GM19025 (cell line): ENCODE measurements around the gene DNAJC10.
"Not testable (repeated sequence)": the region's sequence is repeated elsewhere in the genome, so short reads cannot be mapped to it uniquely, and the experiment has no call there.

Experiments used
- ATAC-seq: cut with Tn5 transposase; IDR thresholded peaks from one replicate; pipeline ENCODE4 v1.9.1; 2021; ENCODE audit warnings: mild to moderate bottlenecking, low read depth, moderate library complexity; ENCODE audit not compliant: unreplicated experiment

The DNAJC10 gene, protein sequence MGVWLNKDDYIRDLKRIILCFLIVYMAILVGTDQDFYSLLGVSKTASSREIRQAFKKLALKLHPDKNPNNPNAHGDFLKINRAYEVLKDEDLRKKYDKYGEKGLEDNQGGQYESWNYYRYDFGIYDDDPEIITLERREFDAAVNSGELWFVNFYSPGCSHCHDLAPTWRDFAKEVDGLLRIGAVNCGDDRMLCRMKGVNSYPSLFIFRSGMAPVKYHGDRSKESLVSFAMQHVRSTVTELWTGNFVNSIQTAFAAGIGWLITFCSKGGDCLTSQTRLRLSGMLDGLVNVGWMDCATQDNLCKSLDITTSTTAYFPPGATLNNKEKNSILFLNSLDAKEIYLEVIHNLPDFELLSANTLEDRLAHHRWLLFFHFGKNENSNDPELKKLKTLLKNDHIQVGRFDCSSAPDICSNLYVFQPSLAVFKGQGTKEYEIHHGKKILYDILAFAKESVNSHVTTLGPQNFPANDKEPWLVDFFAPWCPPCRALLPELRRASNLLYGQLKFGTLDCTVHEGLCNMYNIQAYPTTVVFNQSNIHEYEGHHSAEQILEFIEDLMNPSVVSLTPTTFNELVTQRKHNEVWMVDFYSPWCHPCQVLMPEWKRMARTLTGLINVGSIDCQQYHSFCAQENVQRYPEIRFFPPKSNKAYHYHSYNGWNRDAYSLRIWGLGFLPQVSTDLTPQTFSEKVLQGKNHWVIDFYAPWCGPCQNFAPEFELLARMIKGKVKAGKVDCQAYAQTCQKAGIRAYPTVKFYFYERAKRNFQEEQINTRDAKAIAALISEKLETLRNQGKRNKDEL

DNA sequence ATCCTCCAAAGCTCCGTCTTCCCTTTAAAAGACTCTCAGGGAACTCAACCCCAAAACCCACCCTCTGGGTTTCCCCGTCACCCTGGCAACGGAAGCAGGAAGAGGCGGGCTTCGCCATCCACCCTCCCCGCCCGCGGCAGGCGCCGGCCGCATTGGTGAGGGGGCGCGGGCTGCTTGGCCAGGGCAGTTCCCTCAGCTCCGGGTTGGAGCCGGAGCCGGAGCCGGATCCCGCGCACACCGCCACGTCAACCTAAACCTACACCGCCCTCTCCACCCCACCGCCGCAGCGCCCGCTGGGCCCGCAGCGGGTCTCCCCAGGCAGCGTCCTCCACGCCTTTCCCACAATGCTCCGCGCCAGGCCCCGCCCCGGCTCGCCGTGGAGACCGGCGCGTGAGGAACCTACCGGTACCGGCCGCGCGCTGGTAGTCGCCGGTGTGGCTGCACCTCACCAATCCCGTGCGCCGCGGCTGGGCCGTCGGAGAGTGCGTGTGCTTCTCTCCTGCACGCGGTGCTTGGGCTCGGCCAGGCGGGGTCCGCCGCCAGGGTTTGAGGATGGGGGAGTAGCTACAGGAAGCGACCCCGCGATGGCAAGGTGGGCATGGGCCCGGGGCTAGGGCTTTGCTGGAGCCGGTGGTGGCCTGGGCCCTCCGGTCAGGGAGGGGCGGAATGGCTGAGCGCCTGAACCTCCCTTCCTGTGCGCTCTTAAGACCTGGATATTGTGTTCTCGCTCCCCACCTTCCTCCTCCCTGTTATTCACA is at the start of gene DNAJC10:
Gene DNAJC10, plus strand, starts transcription at position 366 of the 758 bp plus-strand sequence. CDS start 1,830 bp downstream, outside the sequence.
- peak; percentile 89 for ATAC-seq

DNA sequence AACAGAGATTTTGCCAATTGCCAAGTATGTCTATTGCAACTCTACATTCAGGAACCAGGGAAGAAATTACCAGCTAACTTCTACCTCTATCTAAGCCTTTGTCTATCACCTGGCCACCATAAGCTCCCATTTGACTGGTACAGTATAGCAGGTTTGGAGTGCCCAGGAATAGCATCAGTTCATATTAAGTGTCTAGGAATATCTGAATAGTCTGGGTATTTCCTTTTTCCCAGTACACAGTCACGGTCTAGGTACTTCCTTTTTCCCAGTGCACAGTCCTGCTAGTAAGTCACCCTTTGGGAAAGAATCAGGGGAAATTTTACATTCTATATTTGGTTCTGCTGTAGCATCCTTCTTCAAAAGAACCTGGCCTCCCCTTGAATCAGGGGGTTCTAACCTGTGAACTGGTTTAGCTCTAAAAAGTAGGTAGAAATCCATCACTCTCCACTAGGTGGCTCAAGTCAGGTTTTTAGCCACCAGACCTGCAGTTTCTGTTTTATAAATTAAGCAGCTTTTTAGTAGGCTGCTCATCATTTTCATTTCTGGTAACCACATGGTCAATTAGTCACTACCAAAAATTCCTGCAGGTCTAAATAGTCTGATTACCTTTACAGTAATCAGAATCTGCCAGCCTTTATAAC is 49.3 kb upstream of the DNAJC10 start:
- peak; percentile 58 for ATAC-seq

DNA sequence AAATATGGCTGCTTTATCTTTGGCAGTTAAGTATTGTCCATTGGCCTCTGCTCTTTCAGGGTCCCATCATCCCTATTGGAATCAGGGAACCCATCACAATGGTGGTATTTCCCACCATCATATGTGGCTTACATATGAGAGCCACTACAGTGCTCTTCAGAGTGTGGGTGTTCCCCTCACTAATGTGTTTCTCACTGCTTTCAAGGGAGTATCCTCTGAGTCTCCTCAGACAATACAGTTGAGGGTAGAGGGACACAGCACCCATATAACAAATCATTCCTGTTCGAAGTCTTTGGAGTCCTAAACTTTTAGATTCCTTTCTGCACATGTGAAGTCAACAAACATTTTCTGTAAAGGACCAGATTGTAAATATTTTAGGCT is 48.8 kb upstream of the DNAJC10 start:
- peak; percentile 14 for ATAC-seq

DNA sequence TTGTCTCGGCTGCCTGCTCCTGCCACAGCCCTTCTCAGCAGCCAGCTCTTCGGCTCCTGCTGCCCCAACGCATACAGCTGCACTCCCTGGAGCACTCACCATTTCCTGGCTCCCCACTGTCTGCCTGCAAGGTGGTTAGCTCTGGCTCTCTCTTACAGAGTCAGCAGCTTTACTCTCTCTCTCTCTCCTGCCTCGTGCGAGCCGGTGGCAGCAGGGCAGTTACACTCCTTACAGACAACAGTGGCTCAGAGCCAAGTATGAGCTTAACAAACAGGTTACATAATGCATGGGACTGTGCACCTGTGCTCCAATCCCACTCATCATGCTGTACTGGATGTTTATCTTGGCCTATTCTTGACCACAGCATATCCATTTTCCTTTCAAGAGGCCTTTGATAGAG is 47.4 kb upstream of the DNAJC10 start:
- ATAC-seq, result no peak

DNA sequence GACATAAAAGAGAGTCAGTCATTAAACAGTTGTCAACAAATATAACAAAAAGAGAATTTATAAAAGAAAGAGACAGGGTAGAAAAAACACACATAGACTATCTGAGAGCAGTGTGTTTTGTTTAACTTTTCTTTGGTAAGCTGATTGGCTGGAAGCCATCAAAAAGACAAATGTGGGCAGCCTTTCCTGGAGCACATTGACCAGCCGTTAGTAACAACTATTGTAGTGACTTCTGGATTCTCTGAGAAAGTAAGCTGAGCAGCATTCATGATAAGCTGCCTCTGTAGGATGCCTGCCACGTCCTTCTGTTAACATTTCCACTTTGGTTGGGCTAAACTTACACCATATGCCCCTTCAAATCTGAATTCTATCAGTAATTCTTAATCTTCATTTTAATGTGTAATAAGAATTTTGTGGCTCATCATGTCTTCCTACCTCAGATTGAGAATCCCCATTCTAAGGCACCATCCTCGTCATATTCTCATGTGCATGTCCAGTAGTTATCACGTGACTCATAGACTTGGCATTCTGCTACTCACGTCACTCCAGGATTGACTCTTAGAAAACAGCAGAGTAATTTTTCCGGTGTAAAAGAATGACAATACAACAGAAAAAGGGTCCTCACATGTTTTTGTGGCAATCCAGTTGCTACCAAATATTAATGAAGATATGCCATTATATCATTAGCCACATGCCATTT is 43.4 kb upstream of the DNAJC10 start:
- no peak for ATAC-seq

DNA sequence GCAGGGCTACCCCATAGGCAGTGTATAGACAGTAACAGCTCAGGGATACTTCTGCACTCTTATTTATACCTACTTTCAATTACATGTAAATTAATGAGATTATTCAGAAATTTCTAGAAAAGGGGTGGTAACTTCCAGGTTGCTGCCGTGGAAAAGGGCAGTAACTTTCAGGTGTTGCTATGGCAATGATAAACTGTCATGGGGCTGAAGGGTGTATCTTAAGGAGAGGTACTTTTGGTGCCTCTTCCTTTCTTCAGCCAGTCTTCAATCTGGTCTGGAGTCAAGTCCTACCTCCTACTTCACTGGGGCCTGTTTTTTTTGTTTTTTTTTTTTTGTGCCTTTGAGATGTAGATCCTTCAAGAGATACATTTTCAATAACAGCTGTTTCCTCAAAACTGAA is 35.2 kb upstream of the DNAJC10 start:
- no peak for ATAC-seq

DNA sequence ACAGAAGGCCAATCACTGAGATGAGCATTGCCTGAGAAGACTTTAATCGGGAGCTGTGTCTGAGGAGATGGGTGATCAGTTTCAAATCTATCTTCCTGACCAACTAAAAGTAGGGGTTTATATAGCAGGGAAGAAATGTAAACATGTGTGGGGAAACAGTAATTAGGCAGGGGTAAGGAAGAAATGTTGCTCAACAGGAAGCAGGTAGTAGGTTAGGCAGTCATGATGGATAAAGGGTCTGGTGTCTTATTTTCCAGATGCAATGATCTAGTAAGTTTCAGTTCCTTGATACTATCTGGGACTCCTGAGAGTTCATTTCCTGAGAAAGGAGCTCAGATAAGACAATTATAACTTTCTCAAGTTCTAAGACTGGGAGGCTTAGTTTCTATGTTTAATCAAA is 33.8 kb upstream of the DNAJC10 start:
- ATAC-seq, result no peak

DNA sequence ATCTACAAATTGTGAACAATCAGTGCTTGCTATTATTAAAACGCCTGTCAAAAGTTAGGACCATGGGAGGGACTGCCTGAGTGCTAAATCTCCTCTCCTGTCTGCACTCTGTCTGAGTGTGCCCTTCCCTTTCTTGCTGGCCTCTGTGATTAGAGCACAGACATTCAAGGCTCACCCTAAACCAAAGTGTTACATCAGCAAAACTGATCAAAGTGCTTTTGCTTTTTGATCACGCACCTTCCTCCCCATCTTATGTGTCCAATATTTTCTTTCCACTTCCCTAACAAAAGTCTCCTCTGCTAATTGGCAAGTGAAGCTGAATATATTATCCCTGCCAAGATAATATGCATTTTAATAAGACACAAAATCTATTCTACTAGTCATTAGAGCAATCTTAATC is 30.5 kb upstream of the DNAJC10 start:
- ATAC-seq, result no peak

DNA sequence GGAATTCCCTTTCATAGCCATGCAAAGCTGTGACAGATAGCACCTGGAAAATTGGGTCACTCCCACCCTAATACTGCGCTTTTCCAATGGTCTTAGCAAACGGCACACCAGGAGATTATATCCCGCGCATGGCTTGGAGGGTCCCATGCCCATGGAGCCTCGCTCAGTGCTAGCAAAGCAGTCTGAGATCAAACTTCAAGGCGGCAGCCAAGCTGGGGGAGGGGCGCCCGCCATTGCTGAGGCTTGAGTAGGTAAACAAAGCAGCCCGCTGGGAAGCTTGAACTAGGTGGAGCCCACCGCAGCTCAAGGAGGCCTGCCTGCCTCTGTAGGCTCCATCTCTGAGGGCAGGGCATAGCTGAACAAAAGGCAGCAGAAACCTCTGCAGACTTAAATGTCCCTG is 29.3 kb upstream of the DNAJC10 start:
- ATAC-seq, result not testable (repeated sequence)

DNA sequence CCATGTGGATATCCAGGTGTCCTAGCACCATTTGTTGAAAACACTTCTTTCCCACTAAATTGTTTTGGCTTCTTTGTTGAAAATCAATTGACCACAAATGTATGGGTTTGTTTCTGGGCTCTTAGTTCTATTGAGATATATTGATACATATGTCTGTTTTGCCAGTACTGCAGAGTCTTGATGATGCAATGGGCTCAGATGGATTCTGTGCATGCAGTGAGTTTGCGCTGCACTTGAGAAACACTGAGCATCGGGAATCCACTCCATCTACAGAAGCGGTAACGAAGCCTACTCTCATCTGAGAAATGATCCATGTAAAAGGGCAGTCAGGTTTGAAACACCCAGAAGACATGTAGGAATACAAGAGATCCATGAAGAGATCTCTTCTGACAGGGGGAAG is 21.9 kb upstream of the DNAJC10 start:
- ATAC-seq, result no peak

DNA sequence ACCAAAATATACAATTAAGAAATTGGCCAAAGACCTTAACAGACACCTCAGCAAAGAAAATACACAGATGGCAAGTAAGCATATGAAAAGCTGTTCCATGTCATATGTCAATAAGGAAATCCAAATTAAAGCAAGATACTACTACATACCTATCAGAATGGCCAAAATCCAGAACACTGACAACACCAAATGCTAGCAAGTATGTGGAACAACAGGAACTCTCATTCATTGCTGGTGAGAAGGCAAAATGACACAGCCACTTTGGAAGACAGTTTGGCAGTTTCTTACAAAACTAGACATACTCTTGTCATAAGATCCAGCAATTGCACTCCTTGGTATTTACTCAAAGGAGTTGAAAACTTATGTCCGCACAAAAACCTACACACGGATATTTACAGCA is 20.3 kb upstream of the DNAJC10 start:
- no peak for ATAC-seq

DNA sequence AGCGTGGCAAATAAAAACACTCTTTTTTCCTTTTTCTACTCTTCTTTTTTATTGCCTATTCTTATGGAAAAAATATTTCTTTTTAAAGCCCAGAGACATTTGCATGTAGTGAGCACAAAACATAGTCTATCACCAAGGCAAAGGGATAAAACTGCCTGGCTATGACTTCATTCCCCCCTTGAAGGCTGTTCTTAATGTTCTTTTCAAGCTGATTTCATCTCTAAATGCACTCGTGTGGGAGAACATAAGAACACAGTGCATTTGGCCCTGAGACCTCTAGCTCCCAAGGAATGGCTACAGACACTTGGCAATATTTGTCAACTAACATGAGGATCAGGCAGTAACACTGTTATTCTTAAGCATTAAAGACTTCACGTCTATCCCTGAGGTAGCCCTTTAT is 17.4 kb upstream of the DNAJC10 start:
- ATAC-seq, result no peak

DNA sequence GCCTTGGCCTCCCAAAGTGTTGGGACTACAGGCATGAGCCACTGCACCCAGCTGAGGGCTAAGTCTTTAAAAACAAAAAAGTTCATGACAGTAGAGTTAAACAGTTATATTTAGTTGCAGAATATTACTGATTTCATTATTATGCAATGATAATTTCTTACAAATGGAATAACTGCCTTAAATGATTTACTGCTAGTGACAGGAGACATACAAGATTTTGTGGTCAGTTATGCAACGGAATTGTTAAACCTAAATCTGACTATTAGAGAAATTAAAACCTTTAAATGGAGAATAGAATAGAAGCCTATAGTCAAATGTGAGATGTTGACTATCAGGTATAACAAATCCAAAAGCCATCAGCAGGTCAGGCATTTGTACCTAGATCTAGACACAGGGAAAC is 10.3 kb upstream of the DNAJC10 start:
- no peak for ATAC-seq

DNA sequence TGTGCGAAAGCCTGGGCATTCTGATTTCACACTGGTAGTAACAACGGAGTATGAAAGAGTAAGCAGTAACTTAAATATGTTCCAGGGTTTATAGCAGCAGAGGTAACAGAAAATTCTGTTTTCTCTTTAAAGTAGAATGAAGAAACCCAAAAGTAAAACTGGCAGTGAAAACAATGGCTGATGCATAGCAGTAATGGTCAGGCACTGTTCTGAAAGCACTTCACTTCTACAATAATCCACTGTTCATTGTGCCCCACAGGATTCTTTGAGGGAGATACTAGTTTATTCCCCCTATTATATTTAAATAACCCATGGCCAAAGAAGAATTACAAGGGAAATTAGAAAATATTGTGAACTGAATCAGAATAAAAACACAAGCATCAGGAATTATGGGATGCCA is 9.3 kb upstream of the DNAJC10 start:
- ATAC-seq, result no peak

DNA sequence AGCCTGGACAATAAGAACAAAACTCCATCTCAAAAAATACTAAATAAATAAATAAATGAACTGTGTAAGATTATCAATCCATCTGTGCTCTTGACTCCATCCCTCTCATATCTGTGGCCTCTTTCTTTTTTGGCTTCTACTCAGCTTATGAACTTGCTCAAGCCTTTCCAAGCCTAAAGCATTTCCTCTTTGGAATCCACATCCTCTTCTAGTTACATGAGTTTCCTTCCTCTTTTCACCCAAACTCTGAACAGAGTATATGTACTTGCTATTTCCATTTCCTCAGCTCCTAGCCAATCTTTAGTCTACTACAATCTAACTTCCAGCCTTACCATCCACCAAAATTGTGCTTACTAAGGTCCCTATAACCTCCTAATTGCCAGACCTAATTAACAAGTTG is 2.5 kb upstream of the DNAJC10 start:
- ATAC-seq, result no peak

DNA sequence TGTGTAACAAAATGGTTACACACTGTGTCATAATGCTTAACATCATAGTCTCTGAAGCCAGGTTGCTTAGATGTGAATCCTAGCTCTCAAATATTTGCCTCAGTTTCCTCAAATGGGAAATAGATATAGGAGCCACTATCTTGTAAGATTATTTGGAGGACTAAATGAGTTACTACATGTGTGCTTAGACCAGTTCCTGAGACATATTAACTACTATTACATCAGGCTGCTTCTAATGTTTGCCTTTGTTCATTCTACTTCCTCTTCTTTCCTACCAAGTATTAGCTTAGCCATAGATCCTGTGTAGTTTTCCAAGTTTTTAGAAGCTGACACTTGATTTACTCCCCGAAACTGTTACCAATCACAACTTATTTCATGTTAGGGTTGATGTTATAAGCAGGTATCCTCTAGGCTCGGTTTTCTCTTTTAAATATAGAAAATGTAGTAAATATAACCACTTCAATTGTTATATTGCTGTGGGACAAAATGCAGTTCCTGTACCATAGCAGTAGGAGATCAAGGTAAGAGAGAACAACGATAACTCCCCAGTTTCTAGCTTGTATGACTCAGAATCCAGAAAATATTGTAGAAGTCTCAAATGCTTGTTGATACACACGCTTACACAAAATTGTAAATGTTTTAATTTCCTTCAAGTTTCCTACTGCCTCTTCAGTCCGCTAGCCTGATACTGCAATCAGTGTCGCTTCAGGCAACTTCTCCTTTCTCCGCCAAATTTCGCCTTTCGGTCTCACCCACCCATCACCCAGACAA is 751 bp upstream of the DNAJC10 start:
- ATAC-seq, result no peak

DNA sequence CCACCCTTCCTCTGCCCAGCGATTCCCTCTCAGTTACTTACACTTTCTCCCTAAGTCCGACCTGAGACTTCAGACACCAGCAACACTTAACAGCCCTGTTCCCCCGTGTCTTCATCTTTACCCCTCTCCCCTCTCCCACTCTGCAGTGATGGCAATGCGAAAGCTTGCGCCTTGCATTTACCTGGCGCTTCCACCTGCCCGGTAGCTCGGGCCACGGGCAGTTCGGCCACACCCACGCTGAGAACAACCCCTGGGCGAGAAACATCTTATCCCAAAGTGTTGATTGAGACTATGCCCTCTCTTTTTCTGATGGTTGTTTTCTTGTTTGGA is 558 bp downstream of the DNAJC10 start:
- no peak for ATAC-seq

DNA sequence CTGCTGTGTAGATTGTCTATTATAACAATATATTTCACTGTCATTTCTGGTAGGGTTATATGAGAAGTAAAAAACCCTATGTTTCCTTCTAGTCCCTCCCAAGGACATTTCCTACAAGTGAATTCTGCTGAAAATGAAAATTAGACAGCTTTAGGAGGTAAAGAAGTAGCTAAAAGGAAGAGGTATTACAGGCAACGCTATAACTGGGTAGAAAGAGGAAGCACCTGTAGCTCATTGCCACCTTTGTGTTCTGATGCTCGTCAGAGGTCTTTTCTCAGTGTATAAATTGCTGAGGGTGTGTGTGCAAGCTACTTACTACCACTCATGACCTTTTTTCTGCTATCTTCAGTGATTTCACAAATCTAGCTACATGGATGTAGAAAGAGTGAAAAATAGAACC is 1.4 kb downstream of the DNAJC10 start:
- peak; percentile 16 for ATAC-seq

DNA sequence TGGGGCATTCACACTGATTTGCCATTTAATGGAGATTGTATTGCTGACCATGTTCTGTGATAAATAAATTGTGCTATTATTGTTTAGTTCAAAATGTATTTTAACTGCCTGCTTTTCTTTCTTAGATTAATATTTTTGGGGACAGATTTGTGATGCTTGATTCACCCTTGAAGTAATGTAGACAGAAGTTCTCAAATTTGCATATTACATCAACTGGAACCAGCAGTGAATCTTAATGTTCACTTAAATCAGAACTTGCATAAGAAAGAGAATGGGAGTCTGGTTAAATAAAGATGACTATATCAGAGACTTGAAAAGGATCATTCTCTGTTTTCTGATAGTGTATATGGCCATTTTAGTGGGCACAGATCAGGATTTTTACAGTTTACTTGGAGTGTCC is 1.8 kb downstream of the DNAJC10 start:
- no peak for ATAC-seq

DNA sequence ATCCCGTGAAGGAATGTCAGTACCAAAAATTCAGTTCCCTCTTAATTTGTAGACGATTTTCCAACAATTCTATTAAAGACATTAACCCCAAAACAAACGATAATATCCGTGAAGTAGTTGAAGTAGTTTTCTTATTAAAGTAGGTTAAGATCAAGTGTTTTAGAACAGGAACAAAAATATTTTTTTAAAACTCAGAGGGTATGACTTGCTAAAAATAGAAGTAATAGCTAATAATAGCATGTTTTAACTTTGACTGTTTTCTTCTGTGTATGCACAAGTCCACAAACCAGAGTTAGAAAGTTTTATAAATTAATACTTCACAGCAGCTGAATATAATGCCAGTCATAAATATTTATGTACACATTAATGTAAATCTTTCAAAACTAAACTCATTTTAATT is 2.4 kb downstream of the DNAJC10 start:
- no peak for ATAC-seq
